HepG2 (cell line): ENCODE results near the gene NRSN2. TPM values are rescaled to one million over a fixed set of nuclear protein-coding genes. Genes with fewer than 3 reads are reported as not detected.

ENCODE experiments used
- CENPT ChIP-seq: sonication (generic); formaldehyde crosslinking; IDR thresholded peaks from 2 replicates; pipeline ENCODE4 v1.8.0; 2022; ENCODE audit warnings: low read depth, mild to moderate bottlenecking, moderate library complexity, missing genetic modification reagents
- EP300 ChIP-seq, 3 experiments: sonication (generic) in 1 of 3; formaldehyde crosslinking in 1 of 3; IDR thresholded peaks; 2 replicates each; pipeline versions ENCODE4 v1.5.1 to v1.6.1; 2011 to 2020; ENCODE audit warnings: low read depth in 2 of 3, low read length in 2 of 3, borderline replicate concordance in 1 of 3, improper control_type of control experiment in 1 of 3, mild to moderate bottlenecking in 1 of 3, missing genetic modification reagents in 1 of 3, moderate library complexity in 1 of 3
- ETS1 ChIP-seq: sonication (generic); formaldehyde crosslinking; IDR thresholded peaks from 2 replicates; pipeline ENCODE4 v1.4.0; 2020; ENCODE audit warnings: missing genetic modification reagents
- HOXA7 ChIP-seq: sonication (generic); formaldehyde crosslinking; IDR thresholded peaks from 2 replicates; pipeline ENCODE4 v1.8.1; 2022; ENCODE audit warnings: mild to moderate bottlenecking, missing genetic modification reagents, moderate library complexity
- KMT2B ChIP-seq: IDR thresholded peaks from 2 replicates; pipeline ENCODE4 v1.6.1; 2016; ENCODE audit warnings: missing genetic modification reagents, missing compliant biosample characterization
- PRPF4 ChIP-seq: fragments of 200-400 bp; formaldehyde crosslinking; IDR thresholded peaks from 2 replicates; pipeline ENCODE4 v1.6.1; 2016; ENCODE audit warnings: low read length, low read depth; ENCODE audit not compliant: poor library complexity, severe bottlenecking
- RBM39 ChIP-seq: fragments of 200-400 bp; formaldehyde crosslinking; IDR thresholded peaks from one replicate; pipeline ENCODE4 v1.6.1; 2018; ENCODE audit warnings: antibody characterized with exemption, mild to moderate bottlenecking, low read depth, low read length; ENCODE audit not compliant: poor library complexity, severe bottlenecking
- SRY ChIP-seq: sonication (generic); formaldehyde crosslinking; IDR thresholded peaks from 2 replicates; pipeline ENCODE4 v1.8.0; 2022; ENCODE audit warnings: mild to moderate bottlenecking, missing genetic modification reagents
- SSRP1 ChIP-seq: IDR thresholded peaks from 2 replicates; pipeline ENCODE4 v1.6.1; 2016; ENCODE audit warnings: control low read depth
- TARDBP ChIP-seq: sonication (generic); formaldehyde crosslinking; IDR thresholded peaks from 2 replicates; pipeline ENCODE4 v1.8.0; 2022; ENCODE audit warnings: mild to moderate bottlenecking, missing genetic modification reagents
- ZBTB44 ChIP-seq: sonication (generic); formaldehyde crosslinking; IDR thresholded peaks from 2 replicates; pipeline ENCODE4 v1.4.0; 2020; ENCODE audit warnings: missing genetic modification reagents
- ZFP41 ChIP-seq: sonication (generic); formaldehyde crosslinking; IDR thresholded peaks from 2 replicates; pipeline ENCODE4 v1.4.0; 2020; ENCODE audit warnings: mild to moderate bottlenecking, missing genetic modification reagents, borderline replicate concordance
- ZFX ChIP-seq: sonication (generic); formaldehyde crosslinking; IDR thresholded peaks from 2 replicates; pipeline ENCODE4 v1.4.0; 2020; ENCODE audit warnings: mild to moderate bottlenecking, low read depth, missing genetic modification reagents, moderate library complexity
- ZNF253 ChIP-seq: sonication (generic); formaldehyde crosslinking; IDR thresholded peaks from 2 replicates; pipeline ENCODE4 v1.8.0; 2022; ENCODE audit warnings: mild to moderate bottlenecking, missing genetic modification reagents, borderline replicate concordance
- ZNF280D ChIP-seq: sonication (generic); formaldehyde crosslinking; IDR thresholded peaks from 2 replicates; pipeline ENCODE4 v1.5.1; 2020; ENCODE audit warnings: mild to moderate bottlenecking, missing genetic modification reagents
- ZNF33A ChIP-seq: sonication (generic); formaldehyde crosslinking; IDR thresholded peaks from 2 replicates; pipeline ENCODE4 v1.5.1; 2020; ENCODE audit warnings: missing genetic modification reagents, mild to moderate bottlenecking, moderate library complexity, borderline replicate concordance
- ZNF350 ChIP-seq: sonication (generic); formaldehyde crosslinking; IDR thresholded peaks from 2 replicates; pipeline ENCODE4 v1.4.0; 2020; ENCODE audit warnings: mild to moderate bottlenecking, low read depth, missing genetic modification reagents, borderline replicate concordance
- ZNF441 ChIP-seq: sonication (generic); formaldehyde crosslinking; IDR thresholded peaks from 2 replicates; pipeline ENCODE4 v1.7.0; 2021; ENCODE audit warnings: missing genetic modification reagents, borderline replicate concordance
- polyA plus RNA-seq, 8 experiments: library from polyadenylated mRNA; depleted of rRNA in 3 of 8; stranded (reverse) in 7 of 8; unstranded in 1 of 8; fragments of >200 nt; fragmentation: Illumina TruSeq in 4 of 8; extraction: Trizol in 4 of 8; gene quantifications; 2 replicates each; pipeline versions ENCODE4 v1.2.1 to v1.2.3, GENCODE V29; 2011 to 2016; ENCODE audit warnings: low read depth in 4 of 8, missing spikeins in 1 of 8, mixed read lengths in 1 of 8; ENCODE audit not compliant: insufficient read depth in 1 of 8
- total RNA-seq, 5 experiments: library from RNA; depleted of rRNA; stranded (reverse); fragments of >200 nt; fragmentation: Illumina TruSeq; extraction: Trizol; gene quantifications; 2 replicates each; pipeline ENCODE4 v1.2.3, GENCODE V29; 2016; ENCODE audit warnings: low read depth in 1 of 5
- TF ChIP-seq, protein P1 (sequence below): sonication (generic); formaldehyde crosslinking; IDR thresholded peaks from 2 replicates; pipeline ENCODE4 v1.5.0; 2020; ENCODE audit warnings: mild to moderate bottlenecking, missing genetic modification reagents, moderate library complexity

NRSN2 gene
- total and polyA plus RNA-seq, 2 of the 13 experiments (the other 11 are each of a cell fraction or from before 2014, with no cell fraction given), result 32.3 to 49.4 TPM

- TF ChIP-seq, protein P1, sequence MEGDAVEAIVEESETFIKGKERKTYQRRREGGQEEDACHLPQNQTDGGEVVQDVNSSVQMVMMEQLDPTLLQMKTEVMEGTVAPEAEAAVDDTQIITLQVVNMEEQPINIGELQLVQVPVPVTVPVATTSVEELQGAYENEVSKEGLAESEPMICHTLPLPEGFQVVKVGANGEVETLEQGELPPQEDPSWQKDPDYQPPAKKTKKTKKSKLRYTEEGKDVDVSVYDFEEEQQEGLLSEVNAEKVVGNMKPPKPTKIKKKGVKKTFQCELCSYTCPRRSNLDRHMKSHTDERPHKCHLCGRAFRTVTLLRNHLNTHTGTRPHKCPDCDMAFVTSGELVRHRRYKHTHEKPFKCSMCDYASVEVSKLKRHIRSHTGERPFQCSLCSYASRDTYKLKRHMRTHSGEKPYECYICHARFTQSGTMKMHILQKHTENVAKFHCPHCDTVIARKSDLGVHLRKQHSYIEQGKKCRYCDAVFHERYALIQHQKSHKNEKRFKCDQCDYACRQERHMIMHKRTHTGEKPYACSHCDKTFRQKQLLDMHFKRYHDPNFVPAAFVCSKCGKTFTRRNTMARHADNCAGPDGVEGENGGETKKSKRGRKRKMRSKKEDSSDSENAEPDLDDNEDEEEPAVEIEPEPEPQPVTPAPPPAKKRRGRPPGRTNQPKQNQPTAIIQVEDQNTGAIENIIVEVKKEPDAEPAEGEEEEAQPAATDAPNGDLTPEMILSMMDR (CRISPR knock-in tag), result 0 out of 2 replicates have a peak, but pooled peaks have one; percentile 13
- TF ChIP-seq KMT2B (CRISPR knock-in tag) (peak; percentile 71), PRPF4 (no peak), ETS1 (no peak), TARDBP (CRISPR knock-in tag) (peak; percentile 77; the same call in 1 of the 2 replicates), HOXA7 (CRISPR knock-in tag) (no peak), ZBTB44 (CRISPR knock-in tag) (no peak), ZFX (CRISPR knock-in tag) (peak; percentile 18; the same call in 1 of the 2 replicates), SRY (0 out of 2 replicates have a peak, but pooled peaks have one; percentile 59), ZFP41 (no peak), SSRP1 (CRISPR knock-in tag) (peak; percentile 41; the same call in 1 of the 2 replicates), CENPT (CRISPR knock-in tag) (no peak; the same call in 1 of the 2 replicates), ZNF253 (CRISPR knock-in tag) (no peak), ZNF350 (peak; percentile 97), ZNF280D (no peak), ZNF33A (CRISPR knock-in tag) (0 out of 2 replicates have a peak, but pooled peaks have one; percentile 34), EP300 (IDR thresholded peaks at IDR 0.05; ENCODE audit: low read depth in 2 of 2, low read length in 2 of 2) (peak; percentile 31 to 86; a peak in 3 of 4 replicates), EP300 (CRISPR knock-in tag; IDR thresholded peaks at IDR 0.05; ENCODE audit: borderline replicate concordance) (no peak; the same call in 1 of the 2 replicates), RBM39 (peak; percentile 75), ZNF441 (CRISPR knock-in tag) (0 out of 2 replicates have a peak, but pooled peaks have one; percentile 18)
These were observed 19.5 kb upstream of the NRSN2 start (continued) for GRCh38 chr20:327186-328026.
